HG02870 (cell line): ENCODE measurements around the gene NDUFA12.
A peak's percentile ranks its signal among the peaks of the same experiment; 100 is the strongest.

ENCODE experiments used
- ATAC-seq: cut with Tn5 transposase; IDR thresholded peaks from one replicate; pipeline ENCODE4 v1.9.1; 2021; ENCODE audit warnings: mild to moderate bottlenecking, moderate library complexity; ENCODE audit not compliant: unreplicated experiment

The NDUFA12 gene

DNA sequence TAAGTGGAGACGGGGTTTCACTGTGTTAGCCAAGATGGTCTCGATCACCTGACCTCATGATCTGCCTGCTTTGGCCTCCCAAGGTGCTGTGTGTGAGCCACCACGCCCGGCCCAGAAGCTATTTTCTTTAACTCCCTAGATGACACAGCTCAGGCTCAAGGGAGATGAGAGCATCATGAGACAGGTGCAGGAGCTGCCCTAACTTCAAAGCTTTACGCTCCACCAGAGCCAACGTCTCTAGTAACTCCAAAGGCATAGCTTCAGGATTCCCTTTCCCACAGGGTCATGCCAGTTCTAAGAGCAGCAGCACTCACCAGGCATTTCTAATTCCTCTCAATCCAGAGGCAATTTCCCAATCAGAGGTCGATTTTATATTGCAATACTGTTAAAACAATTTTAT lies 21.0 kb downstream of the NDUFA12 start:
- ATAC-seq = no peak

GRCh38 chr12:94980577-94980976 lies 22.9 kb downstream of the NDUFA12 start:
- no peak for ATAC-seq

GRCh38 chr12:94979941-94980340 lies 23.6 kb downstream of the NDUFA12 start:
- no peak for ATAC-seq

GRCh38 chr12:94977766-94978468 lies 25.6 kb downstream of the NDUFA12 start:
- ATAC-seq = no peak

- no peak for ATAC-seq
Observed at GRCh38 chr12:94973221-94973620, 30.3 kb downstream of the NDUFA12 start.

DNA sequence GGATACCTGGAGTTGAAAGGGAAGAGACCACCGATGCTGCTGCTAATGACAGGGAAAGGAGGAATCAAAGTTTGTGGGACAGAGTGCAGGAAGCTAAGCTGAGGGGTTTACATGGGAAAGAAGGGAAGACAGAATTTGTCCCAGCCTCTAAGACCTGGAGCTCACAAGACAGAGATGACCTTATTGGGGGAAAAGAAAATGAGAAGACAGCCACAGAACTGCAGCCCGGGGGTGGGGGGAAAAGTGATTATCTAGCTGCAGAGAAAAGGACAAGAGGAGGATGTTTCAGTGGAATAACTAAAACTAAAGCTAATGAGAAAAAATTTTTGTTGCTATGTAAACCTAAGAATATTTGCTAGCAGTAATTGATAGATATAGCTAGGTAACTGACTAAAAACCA lies 30.7 kb downstream of the NDUFA12 start:
- ATAC-seq = no peak

GRCh38 chr12:94971923-94972322 lies 31.6 kb downstream of the NDUFA12 start:
- ATAC-seq = no peak

- ATAC-seq = no peak
Observed at GRCh38 chr12:94970560-94970959, 32.9 kb downstream of the NDUFA12 start.

DNA sequence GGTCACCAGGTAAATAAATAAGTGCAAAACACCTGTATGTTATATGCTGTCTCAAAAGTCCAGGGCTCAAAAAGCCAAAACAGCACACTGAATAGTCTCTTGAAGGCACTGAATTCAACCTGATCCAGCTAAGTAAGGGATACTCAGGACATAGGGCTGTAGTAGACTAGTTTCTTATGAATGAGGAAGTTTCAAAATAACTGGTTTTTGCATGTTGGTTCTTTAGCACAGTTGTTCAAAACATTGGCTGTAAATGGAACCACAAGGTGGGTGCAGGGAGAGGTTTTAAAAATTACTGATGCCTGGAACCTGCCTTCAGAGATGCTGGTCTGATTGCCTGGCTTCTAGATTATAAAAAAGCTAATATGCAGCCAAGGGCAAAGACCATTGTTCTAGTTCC lies 34.1 kb downstream of the NDUFA12 start:
- peak; percentile 68 for ATAC-seq

DNA sequence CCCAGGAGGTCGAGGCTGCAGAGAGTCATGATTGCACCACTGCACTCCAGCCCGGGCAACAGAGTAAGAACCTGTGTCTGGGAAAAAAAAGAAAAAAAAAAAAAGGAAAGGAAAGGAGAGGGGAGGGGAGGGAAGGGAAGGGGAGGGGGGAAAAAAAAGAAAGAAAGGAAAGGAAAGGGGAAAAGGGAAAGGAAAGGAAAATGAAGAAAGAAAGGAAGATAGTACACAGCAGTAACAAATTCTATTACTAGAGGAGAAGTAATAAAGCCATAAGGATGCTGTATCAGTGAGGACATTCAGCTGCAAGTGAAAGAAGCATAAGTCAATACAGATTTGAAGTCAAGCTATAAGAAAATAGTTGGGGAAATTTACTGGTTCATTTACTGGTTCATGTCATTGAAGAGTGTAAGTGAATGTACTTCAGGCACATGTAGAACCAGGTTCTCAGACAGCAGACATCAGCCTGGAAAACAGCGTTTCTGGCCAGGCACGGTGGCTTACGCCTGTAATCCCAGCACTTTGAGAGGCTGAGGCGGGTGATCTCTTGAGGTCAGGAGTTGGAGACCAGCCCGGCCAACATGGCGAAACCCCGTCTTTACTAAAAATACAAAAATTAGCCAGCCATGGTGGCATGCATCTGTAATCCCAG lies 37.4 kb downstream of the NDUFA12 start:
- ATAC-seq = no peak

- no peak for ATAC-seq
Observed at GRCh38 chr12:94963649-94964048, 39.8 kb downstream of the NDUFA12 start.

DNA sequence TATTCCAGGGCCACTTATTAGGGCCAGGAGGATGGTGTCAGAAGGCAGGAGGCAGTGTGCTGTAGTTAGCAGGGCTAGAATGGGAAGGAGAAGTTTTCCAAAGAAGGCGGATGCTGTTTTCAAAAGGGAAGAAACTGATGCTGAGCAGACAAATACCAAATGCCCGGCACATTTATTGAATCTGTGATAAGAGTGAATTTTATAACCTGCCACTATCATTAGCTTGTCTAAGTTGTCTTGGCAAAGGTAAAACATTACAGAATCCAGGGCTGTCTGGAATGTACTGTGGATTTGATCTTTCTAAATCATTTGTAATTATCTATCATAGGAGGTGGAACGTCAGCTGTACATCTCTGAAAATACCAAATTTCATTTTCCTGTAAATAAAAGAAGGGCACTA lies 40.8 kb downstream of the NDUFA12 start:
- ATAC-seq = no peak

DNA sequence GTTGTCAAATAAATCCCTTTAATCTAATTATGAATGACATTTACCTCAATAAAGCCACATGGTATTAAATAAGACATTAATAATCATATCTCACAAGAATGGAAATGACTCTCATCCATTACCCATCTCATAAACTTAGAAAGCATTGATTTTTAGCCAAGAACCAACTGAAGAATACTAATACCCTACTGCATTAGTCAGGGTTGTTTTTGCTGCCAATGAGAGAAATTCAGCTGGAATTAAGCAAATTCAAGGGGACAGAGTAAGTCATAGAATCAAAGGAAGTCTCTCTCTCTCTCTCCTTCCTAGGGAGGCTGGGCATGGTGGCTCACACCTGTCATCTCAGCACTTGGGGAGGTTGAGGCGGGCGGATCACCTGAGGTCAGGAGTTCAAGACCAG lies 41.6 kb downstream of the NDUFA12 start:
- ATAC-seq = no peak

- ATAC-seq = no peak
Observed at GRCh38 chr12:94961256-94961824, 42.2 kb downstream of the NDUFA12 start.

GRCh38 chr12:94957006-94957405 lies 46.5 kb downstream of the NDUFA12 start:
- no peak for ATAC-seq

DNA sequence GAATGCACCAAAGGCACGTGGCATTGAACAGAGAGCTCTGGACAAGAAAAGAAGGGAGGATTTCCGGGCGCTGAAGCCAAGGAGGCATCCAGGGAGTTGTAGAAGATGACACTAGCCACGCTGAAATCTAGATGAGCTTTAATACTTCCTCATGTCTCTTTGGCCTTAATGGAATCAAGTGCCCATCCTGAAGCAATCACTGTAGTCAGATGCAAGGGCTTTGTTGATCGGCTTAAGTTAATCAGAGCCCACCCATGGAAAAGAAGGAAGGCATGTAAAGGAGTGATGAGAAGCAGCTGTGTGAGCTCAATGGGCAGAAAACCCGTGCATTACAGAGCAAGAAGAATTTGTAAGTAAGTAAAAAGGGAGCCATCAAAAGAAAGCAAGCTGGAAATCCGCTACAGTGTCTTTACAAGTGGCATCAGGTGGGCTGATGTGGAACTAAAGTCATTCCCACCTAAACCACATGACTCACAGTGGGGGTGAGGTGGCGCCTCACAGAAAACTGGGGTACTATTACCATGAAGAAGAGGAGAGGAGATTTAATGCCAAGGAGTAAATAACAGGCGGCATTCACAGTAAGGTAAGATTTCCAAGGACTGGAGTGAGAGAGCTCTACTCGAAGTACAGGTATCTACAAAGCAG lies 48.4 kb downstream of the NDUFA12 start:
- ATAC-seq = no peak

- no peak for ATAC-seq
Observed at GRCh38 chr12:94954029-94954685, 49.3 kb downstream of the NDUFA12 start.

DNA sequence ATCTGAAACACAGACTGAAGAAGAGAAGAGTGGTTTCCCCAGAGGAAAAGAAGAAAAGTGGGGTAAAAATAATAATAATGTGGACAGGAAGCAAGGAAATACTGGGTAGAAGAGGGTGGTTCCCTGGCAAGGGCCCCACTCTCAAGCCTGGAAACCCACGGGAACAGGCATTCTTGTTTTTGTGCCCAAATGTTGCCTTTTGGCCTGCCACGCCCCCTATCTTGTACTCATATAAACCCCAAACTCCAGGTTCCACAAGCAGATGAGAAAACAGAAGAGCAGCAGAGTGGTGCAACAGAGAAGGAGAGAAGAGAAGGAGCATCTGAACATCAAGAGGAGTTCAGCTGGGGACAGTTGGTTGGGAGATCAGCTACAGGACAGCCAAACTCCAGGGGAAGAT lies 51.2 kb downstream of the NDUFA12 start:
- no peak for ATAC-seq

GRCh38 chr12:94951071-94951934 lies 52.2 kb downstream of the NDUFA12 start:
- no peak for ATAC-seq

DNA sequence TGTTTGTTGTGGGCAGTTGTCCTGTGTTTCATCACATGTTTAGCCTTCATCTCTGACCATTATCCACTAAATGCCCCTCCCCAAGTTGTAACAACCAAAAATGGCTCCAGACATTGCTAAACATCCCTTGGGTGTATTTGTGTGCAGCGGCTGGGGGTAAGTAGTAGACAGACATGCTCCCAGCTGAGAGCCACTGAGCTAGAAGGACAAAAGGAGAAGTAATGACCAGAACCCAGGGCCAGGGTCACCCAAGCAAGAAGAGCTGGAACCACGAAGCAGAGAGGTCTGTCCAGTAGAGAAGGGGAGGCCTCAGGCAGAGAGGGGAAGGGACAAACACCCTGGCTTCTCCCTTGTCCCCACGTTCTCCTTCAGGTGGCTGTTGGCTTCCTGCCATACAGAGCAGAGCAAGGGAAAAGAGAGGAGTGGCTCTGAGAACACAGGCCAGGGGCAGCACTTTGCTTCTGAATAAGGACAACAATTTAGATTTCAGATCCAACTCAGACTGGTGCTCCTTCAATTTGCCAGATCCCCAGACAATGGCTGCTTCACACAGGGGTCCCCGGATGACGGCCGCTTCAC lies 55.2 kb downstream of the NDUFA12 start:
- ATAC-seq = no peak
